HL-60 (cell line): ENCODE data around the gene SNTG2.

Experiments
- DNase-seq, 2 experiments: peaks; one replicate each; pipeline ENCODE4 v3.0.0-alpha.2; 2010 to 2020; ENCODE audit warnings: low read depth in 1 of 2, low spot score in 1 of 2
- H3K27ac ChIP-seq: fragments of 250-450 bp; sonication (Bioruptor Pico); replicated peaks from 2 replicates; pipeline ENCODE4 v1.5.1; 2020; ENCODE audit warnings: mild to moderate bottlenecking, moderate library complexity
- H3K27me3 ChIP-seq: fragments of 250-450 bp; sonication (Bioruptor Pico); 2 replicates; pipeline ENCODE4 v1.5.1; 2021; ENCODE audit warnings: mild to moderate bottlenecking, moderate library complexity; ENCODE audit not compliant: insufficient read depth, poor library complexity, severe bottlenecking
- H3K4me3 ChIP-seq: replicated peaks from 2 replicates; pipeline ENCODE4 v1.5.1; 2011; ENCODE audit warnings: mild to moderate bottlenecking, control low read depth, low read length; ENCODE audit not compliant: insufficient read depth
- CTCF ChIP-seq: IDR thresholded peaks from one replicate; pipeline ENCODE4 v1.5.1; 2011; ENCODE audit warnings: low read length, control low read depth, inconsistent platforms; ENCODE audit not compliant: insufficient read depth
- GABPA ChIP-seq: IDR thresholded peaks from 2 replicates; pipeline ENCODE4 v1.6.1; 2012; ENCODE audit warnings: low read depth
- POLR2AphosphoS5 ChIP-seq: IDR thresholded peaks from 2 replicates; pipeline ENCODE4 v1.6.1; 2012; ENCODE audit warnings: low read depth
- REST ChIP-seq: IDR thresholded peaks from 2 replicates; pipeline ENCODE4 v1.6.1; 2012; ENCODE audit warnings: low read depth; ENCODE audit not compliant: insufficient replicate concordance
- SPI1 ChIP-seq: IDR thresholded peaks from 2 replicates; pipeline ENCODE4 v1.6.1; 2012; ENCODE audit warnings: low read depth, mild to moderate bottlenecking, borderline replicate concordance

SNTG2 gene

GRCh38 chr2:1205853-1206252 lies 255.2 kb downstream of the SNTG2 start:
- Histone ChIP-seq H3K27ac (no peak overlapping the region), H3K27me3 (no peaks in the 10 kb centered on the region), H3K4me3 (no peak overlapping the region)
- DNase-seq, result no peak
- TF ChIP-seq SPI1 (no peak), GABPA (no peak), REST (no peak), CTCF (no peak), POLR2AphosphoS5 (no peak)

GRCh38 chr2:1207962-1208510 lies 257.4 kb downstream of the SNTG2 start:
- no peak for DNase-seq
- Histone ChIP-seq H3K4me3 (no peak overlapping the region), H3K27me3 (no peaks in the 10 kb centered on the region), H3K27ac (no peak overlapping the region)
- no peak for TF ChIP-seq CTCF
- no peak for TF ChIP-seq REST
- no peak for TF ChIP-seq GABPA
- TF ChIP-seq SPI1, result no peak
- TF ChIP-seq POLR2AphosphoS5, result no peak

- H3K27me3 ChIP-seq, result no peaks in the 10 kb centered on the region
- TF ChIP-seq POLR2AphosphoS5, result no peak
- TF ChIP-seq REST, result no peak
- TF ChIP-seq SPI1, result no peak
- no peak for TF ChIP-seq GABPA
- TF ChIP-seq CTCF, result no peak
- DNase-seq, result no peak
- H3K27ac ChIP-seq, result no peak overlapping the region
- H3K4me3 ChIP-seq, result no peak overlapping the region
These were observed 257.9 kb downstream of the SNTG2 start for GRCh38 chr2:1208522-1208921.
